Heart left ventricle (tissue), 13 donors: ENCODE data around the gene DIS3L2.

ENCODE experiments used
- POLR2A ChIP-seq, 2 donors: fragments of 450-650 bp; IDR thresholded peaks; one replicate each; pipeline ENCODE4 v1.6.1; 2017; ENCODE audit warnings: antibody characterized with exemption in 2 of 2, mild to moderate bottlenecking in 2 of 2, moderate library complexity in 2 of 2
- TF ChIP-seq, protein P1 (sequence below), 12 donors: fragments of 200-600 bp; sonication (generic) in 4 of 12; IDR thresholded peaks; one replicate each; pipeline versions ENCODE4 v1.5.0 to v1.8.0; 2018 to 2022; ENCODE audit warnings: antibody characterized with exemption in 12 of 12, mild to moderate bottlenecking in 5 of 12
- donor health status: ischemic (EF 13 %, LVEDD 7.1; RV severe dilation, severe dysfunction).
- donor health status: DM: no; HTN: yes; CAD: no.
- donor health status: DM: no; HTN: no; CAD: no.
- donor health status: ischemic (EF 25% LVEDD 6.9; RV normal size, moderate dysfunction).
- donor health status: ischemic (EF 25% LVEDD 5.7; RV mildly dilated, moderate dysfunction).
- donor health status: ischemic (EF 35%, LVEDD 5.7; RV mildly dilated, moderate dysfunction).
- donor health status: nonischemic (EF 11% LVEDD 7.7; RV severe dilation, severe dysfunction).
- donor health status: DM: yes; HTN: yes; CAD: no.
- donor health status: PGD.
- donor health status: ischemic (EF 29% LVEDD 5.4; RV normal size, mild dysfunction).
- donor health status: nonischemic (EF 23%, LVEDD 6.1; RV moderate dilation, normal function).

DNA sequence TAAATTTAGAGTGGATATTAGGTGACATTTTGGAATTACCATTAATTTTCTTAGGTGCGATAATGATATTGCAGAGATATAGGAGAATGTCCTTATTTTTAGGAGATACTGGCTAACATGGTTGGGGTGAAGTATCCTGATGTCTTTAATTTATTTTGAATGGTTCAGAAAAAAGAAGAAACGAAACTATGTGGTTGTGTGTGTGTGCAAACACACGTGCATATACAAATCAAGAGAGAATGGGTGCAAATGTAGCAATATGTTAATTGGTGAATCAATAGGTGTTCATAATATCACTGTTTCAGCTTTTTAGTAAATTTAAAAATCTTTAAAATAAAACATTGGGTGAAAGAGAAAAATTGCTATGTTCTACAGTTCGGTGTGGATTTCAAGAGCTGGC, 140.9 kb downstream of the DIS3L2 start:
- TF ChIP-seq, protein P1, sequence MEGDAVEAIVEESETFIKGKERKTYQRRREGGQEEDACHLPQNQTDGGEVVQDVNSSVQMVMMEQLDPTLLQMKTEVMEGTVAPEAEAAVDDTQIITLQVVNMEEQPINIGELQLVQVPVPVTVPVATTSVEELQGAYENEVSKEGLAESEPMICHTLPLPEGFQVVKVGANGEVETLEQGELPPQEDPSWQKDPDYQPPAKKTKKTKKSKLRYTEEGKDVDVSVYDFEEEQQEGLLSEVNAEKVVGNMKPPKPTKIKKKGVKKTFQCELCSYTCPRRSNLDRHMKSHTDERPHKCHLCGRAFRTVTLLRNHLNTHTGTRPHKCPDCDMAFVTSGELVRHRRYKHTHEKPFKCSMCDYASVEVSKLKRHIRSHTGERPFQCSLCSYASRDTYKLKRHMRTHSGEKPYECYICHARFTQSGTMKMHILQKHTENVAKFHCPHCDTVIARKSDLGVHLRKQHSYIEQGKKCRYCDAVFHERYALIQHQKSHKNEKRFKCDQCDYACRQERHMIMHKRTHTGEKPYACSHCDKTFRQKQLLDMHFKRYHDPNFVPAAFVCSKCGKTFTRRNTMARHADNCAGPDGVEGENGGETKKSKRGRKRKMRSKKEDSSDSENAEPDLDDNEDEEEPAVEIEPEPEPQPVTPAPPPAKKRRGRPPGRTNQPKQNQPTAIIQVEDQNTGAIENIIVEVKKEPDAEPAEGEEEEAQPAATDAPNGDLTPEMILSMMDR (IDR thresholded peaks at IDR 0.05) = no peak
- TF ChIP-seq POLR2A (IDR thresholded peaks at IDR 0.05) = no peak
